GM19351 (cell line): ENCODE data around the gene CEP104.

Experiments used
- ATAC-seq: cut with Tn5 transposase; IDR thresholded peaks from one replicate; pipeline ENCODE4 v1.9.1; 2021; ENCODE audit warnings: mild to moderate bottlenecking, moderate library complexity; ENCODE audit not compliant: unreplicated experiment

CEP104 gene

GRCh38 chr1:3767328-3767925, 89.6 kb downstream of the CEP104 start:
- no peak for ATAC-seq

DNA sequence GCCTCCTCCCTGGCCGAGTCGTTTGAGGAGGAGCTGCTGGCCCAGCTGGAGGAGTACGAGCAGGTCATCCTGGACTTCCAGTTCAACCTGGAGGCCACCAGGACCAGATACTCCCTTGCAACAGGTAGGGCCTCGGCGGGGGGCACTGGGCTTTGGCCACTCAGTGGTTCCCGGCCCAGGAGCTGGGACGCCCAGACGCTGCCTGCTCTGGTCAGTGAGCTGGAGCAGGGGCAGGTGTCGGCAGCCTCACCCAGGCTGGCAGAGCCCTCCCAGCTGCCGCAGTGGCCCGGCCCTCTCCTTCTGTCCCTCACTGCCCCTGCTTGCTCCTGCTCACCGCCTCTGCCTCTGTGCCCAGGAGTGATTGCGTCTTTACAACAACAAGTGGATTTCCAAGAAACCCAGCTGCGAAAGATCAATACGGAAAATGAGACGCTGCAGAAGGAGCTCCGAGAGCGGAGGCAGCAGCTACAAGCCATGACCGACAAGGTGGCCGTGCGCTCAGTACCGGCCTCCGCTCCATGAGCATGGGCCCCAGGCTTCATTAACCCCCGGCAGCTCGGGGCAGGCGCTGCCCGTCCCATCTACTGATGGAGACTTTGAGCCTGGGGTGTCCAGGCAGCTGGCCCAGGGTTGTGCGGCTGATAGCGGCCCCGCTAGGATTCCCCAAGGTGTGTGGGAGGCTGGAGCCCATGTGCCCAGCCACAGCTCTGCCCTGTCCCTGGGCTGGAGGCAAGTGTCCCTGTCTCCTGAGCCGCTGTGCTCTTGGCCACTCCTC, 93.5 kb downstream of the CEP104 start:
- no peak for ATAC-seq

GRCh38 chr1:3762873-3763228, 94.2 kb downstream of the CEP104 start:
- no peak for ATAC-seq

DNA sequence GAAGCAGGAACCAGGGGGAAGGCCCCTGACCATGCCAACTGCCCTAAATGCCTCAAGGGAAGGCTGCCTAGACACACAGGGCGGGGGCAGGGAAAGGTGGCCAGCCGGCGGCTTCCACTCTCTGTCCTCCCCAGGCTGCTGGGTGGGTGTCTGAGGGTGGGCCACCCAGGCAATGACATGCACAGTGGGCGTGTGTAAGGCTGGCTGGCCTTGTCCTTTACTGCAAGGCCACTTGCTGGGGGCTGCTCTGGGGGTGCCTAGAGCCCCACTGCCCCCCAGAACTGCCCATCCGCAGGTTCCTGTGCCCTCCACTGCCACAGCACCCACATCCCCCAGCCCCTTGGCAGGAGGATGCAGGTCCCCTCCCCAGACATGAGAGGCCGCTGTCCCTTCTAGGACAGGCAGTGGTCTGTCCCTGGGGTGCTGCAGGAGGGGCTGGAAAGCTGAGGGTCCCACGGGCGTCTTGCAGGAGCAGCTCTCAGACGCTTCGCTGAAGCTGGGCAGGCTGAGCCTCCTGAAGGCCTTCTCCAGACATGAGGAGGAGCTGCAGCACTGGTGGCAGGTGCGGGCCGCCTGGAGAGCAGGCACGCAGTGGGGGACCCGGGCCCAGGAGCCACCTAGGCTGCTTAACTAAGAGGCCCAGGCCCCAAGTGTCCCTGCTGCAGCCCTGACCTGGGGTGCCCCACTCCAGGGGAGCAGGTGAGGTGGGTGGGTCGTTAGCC, 94.7 kb downstream of the CEP104 start:
- ATAC-seq: no peak
